Measurements from ENCODE around the gene TMTC2. TPM values are rescaled to one million over a fixed set of nuclear protein-coding genes. Genes with fewer than 3 reads are reported as not detected.

Gene TMTC2
- total and polyA plus RNA-seq, 2 donors (not counting 3 experiments of a cell fraction or from before 2014, with no cell fraction given): 4.1 to 7.8 TPM

DNA sequence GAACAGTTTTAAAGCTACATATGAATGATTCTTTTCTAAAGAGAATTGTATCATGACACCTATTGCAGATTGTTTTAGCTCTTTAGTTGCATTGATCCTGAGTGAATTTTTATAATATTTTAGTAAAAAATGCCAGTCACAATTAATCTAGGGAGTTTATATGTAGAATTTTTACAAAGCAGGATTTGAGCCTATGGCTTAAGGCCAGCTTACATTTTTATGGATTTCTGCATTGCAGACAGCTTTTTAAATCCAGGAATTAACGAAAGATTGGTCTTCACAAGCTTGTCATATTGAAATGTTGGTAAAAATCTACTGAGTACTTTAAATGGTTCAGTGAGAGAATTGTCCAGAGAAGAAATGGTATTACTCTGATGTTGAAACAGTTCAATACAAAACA lies 358.0 kb downstream of the TMTC2 start:
- no peak overlapping the region for H2AFZ ChIP-seq (ENCODE audit: low read depth, low read length)
- intact Hi-C loops (cut with micrococcal nuclease): no loop called here
- H3K9ac ChIP-seq (replicated peaks; ENCODE audit: extremely low read depth, insufficient read depth, low read length): no peak overlapping the region
- no peaks in the 10 kb centered on the region for H4K20me1 ChIP-seq (replicated peaks; ENCODE audit: control insufficient read depth, extremely low read depth, insufficient read depth, low read length)
- no peaks in the 10 kb centered on the region for H3K9me1 ChIP-seq (replicated peaks; ENCODE audit: control insufficient read depth, extremely low read depth, insufficient read depth, low read length)
- no peaks in the 10 kb centered on the region for H3K9me3 ChIP-seq (replicated peaks; ENCODE audit: control insufficient read depth, insufficient read depth, low read length)
- no peaks in the 10 kb centered on the region for H3K27me3 ChIP-seq (ENCODE audit: control insufficient read depth in 2 of 2, insufficient read depth in 2 of 2, low read length in 2 of 2)
- POLR2A ChIA-PET: no interaction called here
- FAIRE-seq (no peak), DNase-seq (ENCODE audit: low read depth, low spot score) (no peak)
- no peak overlapping the region for H3K4me3 ChIP-seq (replicated peaks in 1 of 3; ENCODE audit: insufficient read depth in 1 of 3, low read depth in 1 of 3, low read length in 3 of 3)
- dilution Hi-C loops (cut with MboI; ENCODE audit: extremely low pct_ligation_motif_present, low sequenced_read_pairs): no loop called here
- TF ChIP-seq JUN (IDR thresholded peaks at IDR 0.05; ENCODE audit: borderline replicate concordance, insufficient read depth, insufficient read length, low read depth) (no peak), POLR2A (IDR thresholded peaks at IDR 0.05; ENCODE audit: low read depth, low read length) (no peak), EZH2 (IDR thresholded peaks at IDR 0.05; ENCODE audit: borderline replicate concordance, low read depth, low read length, severe bottlenecking) (no peak), FOS (IDR thresholded peaks at IDR 0.05; ENCODE audit: borderline replicate concordance, insufficient read depth, low read length) (no peak), GATA2 (IDR thresholded peaks at IDR 0.05; ENCODE audit: insufficient read depth, insufficient read length, low read depth, low read length) (no peak), POLR2AphosphoS5 (IDR thresholded peaks at IDR 0.05; ENCODE audit: insufficient read depth, low read depth, low read length) (no peak), MYC (IDR thresholded peaks at IDR 0.05; ENCODE audit: low read depth, low read length) (no peak)
- TF ChIP-seq, protein P1, sequence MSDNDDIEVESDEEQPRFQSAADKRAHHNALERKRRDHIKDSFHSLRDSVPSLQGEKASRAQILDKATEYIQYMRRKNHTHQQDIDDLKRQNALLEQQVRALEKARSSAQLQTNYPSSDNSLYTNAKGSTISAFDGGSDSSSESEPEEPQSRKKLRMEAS (IDR thresholded peaks at IDR 0.05; ENCODE audit: insufficient read depth, insufficient read length): no peak
- TF ChIP-seq, protein P2, sequence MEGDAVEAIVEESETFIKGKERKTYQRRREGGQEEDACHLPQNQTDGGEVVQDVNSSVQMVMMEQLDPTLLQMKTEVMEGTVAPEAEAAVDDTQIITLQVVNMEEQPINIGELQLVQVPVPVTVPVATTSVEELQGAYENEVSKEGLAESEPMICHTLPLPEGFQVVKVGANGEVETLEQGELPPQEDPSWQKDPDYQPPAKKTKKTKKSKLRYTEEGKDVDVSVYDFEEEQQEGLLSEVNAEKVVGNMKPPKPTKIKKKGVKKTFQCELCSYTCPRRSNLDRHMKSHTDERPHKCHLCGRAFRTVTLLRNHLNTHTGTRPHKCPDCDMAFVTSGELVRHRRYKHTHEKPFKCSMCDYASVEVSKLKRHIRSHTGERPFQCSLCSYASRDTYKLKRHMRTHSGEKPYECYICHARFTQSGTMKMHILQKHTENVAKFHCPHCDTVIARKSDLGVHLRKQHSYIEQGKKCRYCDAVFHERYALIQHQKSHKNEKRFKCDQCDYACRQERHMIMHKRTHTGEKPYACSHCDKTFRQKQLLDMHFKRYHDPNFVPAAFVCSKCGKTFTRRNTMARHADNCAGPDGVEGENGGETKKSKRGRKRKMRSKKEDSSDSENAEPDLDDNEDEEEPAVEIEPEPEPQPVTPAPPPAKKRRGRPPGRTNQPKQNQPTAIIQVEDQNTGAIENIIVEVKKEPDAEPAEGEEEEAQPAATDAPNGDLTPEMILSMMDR (IDR thresholded peaks at IDR 0.05; ENCODE audit: extremely low read depth in 1 of 2, insufficient read depth in 1 of 2, low read depth in 1 of 2, low read length in 2 of 2): no peak
- H3K36me3 ChIP-seq (ENCODE audit: control insufficient read depth in 2 of 2, extremely low read depth in 1 of 2, insufficient read depth in 2 of 2, low read length in 2 of 2): no peaks in the 10 kb centered on the region
- no peaks in the 10 kb centered on the region for H3K79me2 ChIP-seq (ENCODE audit: control insufficient read depth, insufficient read depth, low read length)
- CTCF ChIA-PET: interaction anchor here (0.9 kb wide), 1 partner anchor 17 kb away, joined by 3 read pairs; no protein-coding TSS in a partner anchor
- no peak overlapping the region for H3K4me2 ChIP-seq (ENCODE audit: insufficient read depth, low read length)
- no TSS peak for BruUV-seq (replicated peaks)
- H3K27ac ChIP-seq (ENCODE audit: insufficient read depth, low read depth, low read length): no peak overlapping the region
- H3K4me1 ChIP-seq (ENCODE audit: control insufficient read depth, extremely low read depth, insufficient read depth, low read length): no peaks in the 10 kb centered on the region
